T-helper 2 cell treated with Interferon-gamma antibody and Interleukin-4, amounts not matched to agents 100 ng/mL and 5 ng/mL, for 36 hours (primary cell): ENCODE data around the gene SUPT4H1. TPM values are rescaled to one million over a fixed set of nuclear protein-coding genes. Genes with fewer than 3 reads are reported as not detected.

Experiments
- intact Hi-C: fragments of 100-400 bp; cut with micrococcal nuclease; formaldehyde crosslinking; loops from one replicate; pipeline ENCODE4 v1.15.1; 2023
- total RNA-seq: library from RNA; stranded (reverse); gene quantifications from 2 replicates; pipeline ENCODE4 v1.2.3, GENCODE V29; 2022

The SUPT4H1 gene
- total RNA-seq, 1 donor from 2014 or later = 90.0 TPM

DNA sequence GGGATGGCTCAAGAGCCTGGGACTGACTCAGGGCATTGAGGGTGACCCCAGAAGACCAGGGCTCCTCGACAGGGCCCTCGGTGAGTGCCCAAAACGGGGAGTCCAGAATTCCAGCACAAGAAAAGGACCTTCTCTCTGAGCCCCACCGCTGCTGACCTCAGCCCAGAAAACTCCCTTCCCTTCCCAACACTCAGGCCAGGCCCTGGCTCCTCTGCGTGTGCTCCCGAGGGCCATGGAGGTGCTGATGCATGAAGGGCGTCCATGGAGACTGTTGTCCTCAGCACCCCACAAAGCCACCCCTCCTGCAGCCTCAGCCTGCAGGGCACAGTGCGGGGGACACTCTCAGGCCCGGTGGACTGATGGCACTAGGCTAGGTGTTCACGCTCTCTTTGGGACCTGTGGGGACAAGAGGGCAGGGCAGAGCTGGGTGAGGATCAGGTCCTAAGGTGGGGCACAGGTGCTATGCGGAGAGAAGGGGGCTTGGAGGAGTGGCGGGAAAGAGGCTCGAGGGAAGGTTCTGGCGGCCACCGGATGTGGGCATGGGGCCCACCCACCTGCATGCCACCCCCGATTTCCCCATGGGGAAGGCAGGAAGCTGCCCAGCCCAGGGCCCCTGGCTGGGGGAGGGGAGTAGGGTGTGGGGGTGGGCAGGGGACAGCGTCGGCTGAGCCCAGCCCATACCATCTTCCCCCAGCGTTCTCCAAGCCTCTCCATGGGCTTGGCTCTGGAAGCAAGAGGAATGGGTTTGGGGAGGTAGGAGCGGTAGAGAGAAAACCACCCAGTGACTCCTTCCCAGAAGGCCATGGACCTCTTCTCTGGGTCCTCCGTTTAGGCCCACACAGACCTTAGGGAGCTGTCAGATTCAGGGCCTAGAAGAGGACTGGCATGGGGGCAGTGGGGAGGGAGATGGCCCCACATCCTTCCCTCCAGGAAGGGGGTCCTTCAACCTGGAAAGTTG lies 18.9 kb downstream of the SUPT4H1 start:
- intact Hi-C loops = loop anchor here (5.0 kb wide), 1 partner anchor 1504 kb away; no protein-coding TSS in a partner anchor

DNA sequence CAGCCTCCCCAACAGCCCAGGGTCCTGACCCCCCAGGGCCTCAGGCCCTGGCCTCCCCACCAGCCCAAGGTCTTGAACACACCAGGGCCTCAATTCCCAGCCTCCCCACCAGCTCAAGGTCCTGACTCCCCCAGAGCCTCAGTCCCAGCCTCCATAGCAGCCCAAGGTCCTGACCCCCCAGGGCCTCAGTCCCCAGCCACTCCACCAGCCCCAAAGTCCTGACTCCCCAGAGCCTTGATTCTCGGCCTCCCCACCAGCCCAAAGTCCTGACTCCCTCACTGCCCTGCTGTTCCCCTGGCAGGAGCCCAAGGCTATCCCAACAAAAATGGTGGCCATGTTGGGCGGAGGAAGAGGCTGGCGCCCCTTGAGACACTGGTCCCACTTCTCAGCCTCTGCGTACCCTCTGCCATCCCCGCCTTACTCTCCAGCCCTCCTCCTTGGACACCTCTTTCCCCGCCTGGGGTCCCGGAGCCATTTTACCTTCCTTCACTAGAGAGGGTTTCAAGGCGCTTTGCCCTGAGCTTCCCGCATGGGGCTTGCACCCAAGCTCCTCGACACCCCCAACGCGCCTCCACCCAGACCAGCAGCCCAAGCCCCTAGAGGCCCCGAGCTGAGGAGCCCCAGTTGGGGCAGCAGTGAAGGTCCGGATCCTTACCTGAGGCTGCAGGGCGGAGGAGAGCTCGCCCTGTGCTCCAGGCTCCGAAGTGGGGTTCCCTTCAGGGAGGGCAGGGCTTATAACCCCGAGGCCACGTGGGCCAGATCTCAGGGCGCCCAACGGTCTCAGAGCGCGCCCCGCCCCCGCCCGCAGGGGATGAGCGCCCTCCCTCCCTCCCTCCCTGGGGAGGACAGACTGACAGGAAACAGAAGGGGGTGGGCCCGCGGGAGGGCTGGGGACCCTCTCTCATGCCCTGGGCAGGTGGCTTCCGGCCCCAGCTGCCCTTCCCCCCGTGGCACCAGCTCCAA lies 19.9 kb downstream of the SUPT4H1 start:
- intact Hi-C loops = loop anchor here (5.0 kb wide), 1 partner anchor 1505 kb away; no protein-coding TSS in a partner anchor

DNA sequence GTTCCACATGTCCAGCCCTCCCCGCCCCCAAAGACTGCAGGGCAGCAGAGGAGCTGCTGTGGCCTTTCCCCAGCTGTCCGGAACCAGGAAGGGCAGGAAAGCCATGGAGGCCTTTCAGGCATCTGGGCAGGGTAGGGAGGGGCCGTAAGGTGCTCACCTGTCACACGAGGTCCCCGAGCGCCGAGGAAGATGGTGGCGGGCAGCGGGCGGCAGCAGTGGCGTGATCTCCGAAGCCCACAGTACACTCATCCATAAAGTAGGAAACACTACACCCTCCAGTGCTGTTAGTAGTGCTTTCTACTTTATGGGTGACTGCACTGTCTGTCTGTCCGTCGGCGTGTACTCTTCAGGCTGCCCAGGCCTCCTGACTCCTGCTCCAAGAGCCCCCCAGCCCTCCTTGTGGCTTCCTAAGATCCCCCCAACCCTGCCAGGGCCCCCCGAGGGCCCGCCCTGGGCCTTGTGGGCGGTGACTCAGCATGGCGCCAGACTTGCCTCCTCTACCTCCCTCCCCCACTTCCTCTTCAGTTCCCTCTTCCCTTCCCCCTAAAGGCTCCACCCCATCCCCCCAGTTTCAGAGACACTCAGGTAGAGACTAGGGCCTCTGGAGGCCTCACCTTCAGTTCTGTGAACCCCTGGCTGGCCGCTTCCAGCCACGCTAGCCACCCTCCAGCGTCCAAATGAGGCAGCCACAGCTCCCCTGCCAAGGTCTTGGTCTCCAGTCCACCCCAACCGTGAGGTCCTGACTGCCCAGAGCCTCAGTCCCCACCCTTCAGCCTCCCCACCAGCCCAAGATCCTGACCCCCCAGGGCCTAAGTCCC lies 20.8 kb downstream of the SUPT4H1 start:
- intact Hi-C loops = loop anchor here (5.0 kb wide), 1 partner anchor 1506 kb away; no protein-coding TSS in a partner anchor

- intact Hi-C loops = loop anchor here (5.0 kb wide), 1 partner anchor 1507 kb away; no protein-coding TSS in a partner anchor
Measured at GRCh38 chr17:58330538-58330996, 21.4 kb downstream of the SUPT4H1 start.

DNA sequence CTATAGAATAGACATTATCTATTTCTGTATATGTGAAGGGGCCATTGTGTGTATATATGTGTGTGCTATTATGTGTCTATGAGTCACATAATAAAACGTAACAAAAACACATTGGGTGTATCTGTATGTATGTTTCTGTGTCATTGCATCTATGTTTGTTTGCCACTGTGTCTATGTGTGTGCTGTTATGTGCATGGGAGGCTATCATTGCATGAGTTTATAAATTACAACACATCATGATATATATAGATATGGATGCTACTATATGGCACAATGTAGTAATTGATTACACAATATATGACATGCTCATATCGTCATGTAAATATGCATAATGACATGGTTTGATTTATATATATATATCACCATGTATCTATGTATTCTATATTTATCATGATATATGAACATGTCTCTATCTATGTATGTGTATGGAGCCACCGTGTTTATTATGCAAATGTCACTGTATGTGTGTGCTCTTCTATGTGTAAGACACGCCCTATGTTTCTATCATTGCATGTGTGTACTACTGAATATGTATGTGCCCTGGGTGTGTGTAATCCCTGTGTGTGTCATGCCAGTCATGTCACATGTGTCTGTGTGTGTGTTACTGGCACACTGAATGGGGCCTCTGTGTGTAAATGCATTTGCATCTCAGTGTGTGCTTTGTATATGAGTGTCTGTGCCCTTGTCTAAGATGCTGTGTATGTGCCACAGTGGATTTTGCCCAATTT lies 22.0 kb downstream of the SUPT4H1 start:
- intact Hi-C loops = loop anchor here (1.0 to 5.0 kb wide), 6 partner anchors 8 to 1507 kb away; partner anchors contain the start of genes RNF43 and SUPT4H1

DNA sequence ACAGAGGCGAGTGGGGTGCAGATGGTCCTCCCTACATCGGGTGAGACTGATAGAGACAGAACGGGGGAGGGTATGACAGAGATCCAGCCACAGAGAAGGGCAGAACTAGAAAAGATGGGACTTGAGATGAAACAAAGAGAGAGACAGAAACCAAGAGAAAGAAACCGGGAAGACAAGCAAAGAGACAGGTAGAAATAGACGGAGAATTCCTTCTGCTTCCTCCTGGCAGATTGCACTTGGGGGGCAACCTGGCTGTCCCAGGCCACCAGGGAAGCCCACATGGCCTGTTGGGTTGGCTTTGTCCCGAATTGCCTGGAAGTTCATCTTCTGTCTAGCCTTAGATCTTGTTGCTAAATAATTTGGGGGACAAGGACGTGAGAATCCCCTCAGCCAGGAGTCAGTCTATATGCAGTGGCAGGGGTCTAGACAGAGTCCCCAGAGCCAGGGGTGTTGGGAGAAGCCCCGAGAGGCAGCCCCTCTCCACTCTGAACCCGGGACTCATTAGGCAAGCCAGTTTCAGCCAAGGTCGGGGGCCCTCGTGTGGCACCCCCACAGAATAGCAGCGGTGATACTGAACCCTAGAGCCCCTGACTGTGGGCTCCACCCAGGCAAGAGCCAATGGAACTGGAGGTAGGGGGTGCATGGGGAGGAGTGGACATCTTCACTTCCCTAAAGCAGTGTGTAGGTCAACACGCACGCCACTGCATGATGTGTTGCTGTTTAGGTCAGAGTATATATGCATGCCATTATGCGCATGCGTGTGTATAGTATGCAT lies 22.8 kb downstream of the SUPT4H1 start:
- intact Hi-C loops = loop anchor here (1.0 kb wide), 5 partner anchors 9 to 188 kb away; partner anchors contain the start of genes RNF43 and SUPT4H1

- intact Hi-C loops = loop anchor here (1.0 kb wide), 6 partner anchors 10 to 189 kb away; partner anchors contain the start of genes RNF43 and SUPT4H1
Measured at GRCh38 chr17:58328195-58329034, 23.6 kb downstream of the SUPT4H1 start, which contains the start of gene TSPOAP1. TSPOAP1 (minus strand) TSS chr17:58328795; CDS start chr17:58327920, 875 bp downstream.

GRCh38 chr17:58327363-58328194 lies 24.4 kb downstream of the SUPT4H1 start:
- intact Hi-C loops = loop anchor here (1.0 kb wide), 1 partner anchor 10 kb away; no protein-coding TSS in a partner anchor

DNA sequence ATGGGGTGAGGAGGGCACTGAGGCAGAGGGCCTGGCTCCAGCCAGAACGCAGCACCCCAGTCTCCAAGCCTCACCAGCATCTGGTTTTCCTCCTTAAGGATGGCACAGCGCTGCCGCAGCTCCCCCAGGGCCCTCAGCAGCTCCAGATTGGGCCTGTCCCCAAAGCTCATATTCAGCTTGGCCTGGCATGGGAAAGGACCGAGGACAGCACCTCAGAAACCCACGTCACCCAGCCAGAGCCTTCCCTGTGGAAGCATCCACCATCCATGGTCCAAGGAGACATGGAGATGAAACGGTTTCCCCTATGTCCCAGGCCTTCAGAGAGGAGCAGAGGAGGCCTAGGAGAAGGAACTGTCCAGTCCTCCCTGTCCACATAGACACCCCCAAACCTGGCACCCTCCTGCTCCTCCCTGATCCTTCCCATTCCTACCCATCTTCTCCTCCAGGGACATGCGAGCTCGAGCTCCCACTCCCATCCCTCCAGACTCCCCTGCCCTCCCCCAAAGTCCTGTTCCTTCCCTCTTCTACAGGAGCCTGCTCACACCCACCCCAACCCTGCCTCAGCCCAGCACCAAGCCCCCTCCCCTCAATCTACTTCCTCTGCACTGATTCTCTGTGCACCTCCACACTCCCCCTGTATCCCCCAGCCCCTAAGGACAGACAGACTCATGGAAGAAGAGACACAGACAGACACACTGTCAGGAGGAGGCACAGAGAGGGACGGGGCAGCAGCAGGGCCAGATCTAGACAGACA lies 25.2 kb downstream of the SUPT4H1 start:
- intact Hi-C loops = no loop called here

GRCh38 chr17:58325976-58326468 lies 26.0 kb downstream of the SUPT4H1 start:
- intact Hi-C loops = no loop called here

DNA sequence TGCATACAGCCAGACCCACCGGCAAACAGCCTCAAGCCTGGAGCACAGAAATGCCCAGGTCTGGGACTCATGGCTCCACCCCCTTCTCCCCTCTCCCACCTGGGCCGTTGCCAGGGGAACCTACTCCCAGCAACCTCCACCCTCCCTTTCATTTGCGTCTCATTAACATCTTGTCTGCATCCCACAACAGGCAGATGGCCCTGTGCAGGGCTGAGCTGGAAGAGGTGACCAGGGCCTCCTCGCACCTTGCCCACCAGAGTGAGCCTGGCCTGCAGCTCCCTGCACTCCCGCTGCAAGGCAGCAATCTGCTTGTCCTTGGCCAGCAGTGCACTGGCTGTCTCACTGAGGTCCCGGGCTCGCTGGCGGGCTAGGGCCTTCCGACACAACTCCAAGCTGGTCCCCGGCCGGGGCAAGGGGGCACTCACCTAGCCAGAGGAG lies 26.7 kb downstream of the SUPT4H1 start:
- intact Hi-C loops = no loop called here

GRCh38 chr17:58324409-58325288 lies 27.4 kb downstream of the SUPT4H1 start:
- intact Hi-C loops = no loop called here

GRCh38 chr17:58324056-58324408 lies 28.0 kb downstream of the SUPT4H1 start:
- intact Hi-C loops = no loop called here

GRCh38 chr17:58323366-58324055 lies 28.5 kb downstream of the SUPT4H1 start:
- intact Hi-C loops = no loop called here
